Stomach smooth muscle (tissue), 2 donors: ENCODE data around the gene KCNJ4.
A peak's percentile ranks its signal among the peaks of the same experiment; 100 is the strongest.

Source experiments
- H3K27ac ChIP-seq: one replicate; pipeline ENCODE4 v1.7.0; 2013; ENCODE audit warnings: mild to moderate bottlenecking, low read length, inconsistent platforms
- H3K27me3 ChIP-seq, 2 donors: one replicate each; pipeline ENCODE4 v1.7.0; 2013; ENCODE audit warnings: low read length in 2 of 2; ENCODE audit not compliant: insufficient read depth in 2 of 2, control insufficient read depth in 1 of 2
- H3K36me3 ChIP-seq, 2 donors: one replicate each; pipeline ENCODE4 v1.7.0; 2013; ENCODE audit warnings: low read length in 2 of 2; ENCODE audit not compliant: control insufficient read depth in 2 of 2, insufficient read depth in 2 of 2
- H3K4me1 ChIP-seq: one replicate; pipeline ENCODE4 v1.7.0; 2013; ENCODE audit warnings: low read length; ENCODE audit not compliant: control insufficient read depth, insufficient read depth
- H3K4me3 ChIP-seq, 2 donors: one replicate each; pipeline ENCODE4 v1.7.0; 2013; ENCODE audit warnings: low read length in 2 of 2
- H3K9ac ChIP-seq, 2 donors: one replicate each; pipeline ENCODE4 v1.7.0; 2013; ENCODE audit warnings: low read length in 2 of 2, mild to moderate bottlenecking in 1 of 2
- H3K9me3 ChIP-seq, 2 donors: one replicate each; pipeline ENCODE4 v1.7.0; 2013; ENCODE audit warnings: low read length in 2 of 2; ENCODE audit not compliant: control insufficient read depth in 2 of 2
- donor health status: healthy.
- donor health status: Pancreatic carcinoma.

KCNJ4 gene

GRCh38 chr22:38489142-38489541 lies 34.1 kb upstream of the KCNJ4 start:
- Histone ChIP-seq H3K9ac (no peak overlapping the region), H3K4me1 (peaks cover 14% of the 10 kb centered on the region), H3K4me3 (no peak overlapping the region), H3K27me3 (no peaks in the 10 kb centered on the region), H3K36me3 (peaks cover 67 to 77% of the 10 kb centered on the region in 2 donors), H3K27ac (no peak overlapping the region), H3K9me3 (no peaks in the 10 kb centered on the region)

DNA sequence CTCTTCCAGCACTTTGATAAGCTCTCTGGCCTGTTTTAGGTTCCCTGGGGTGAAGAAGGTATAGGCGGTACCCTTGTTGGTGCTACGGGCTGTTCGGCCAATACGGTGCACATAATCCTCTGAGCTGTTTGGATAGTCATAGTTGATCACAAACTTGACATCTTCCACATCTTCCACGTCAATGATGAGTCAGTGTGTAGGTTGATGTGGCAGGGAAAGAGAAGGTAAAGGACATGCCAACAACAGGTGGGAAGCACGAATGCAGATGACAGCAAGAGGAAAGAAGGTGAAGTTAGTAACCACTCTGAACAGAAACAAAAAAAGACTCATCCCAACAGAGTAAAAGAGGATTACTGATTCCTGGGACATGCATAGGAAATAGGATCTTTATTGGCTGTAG lies 32.9 kb upstream of the KCNJ4 start:
- Histone ChIP-seq H3K36me3 (peaks cover 68 to 77% of the 10 kb centered on the region in 2 donors), H3K9ac (no peak overlapping the region), H3K4me3 (no peak overlapping the region), H3K4me1 (peaks cover 14% of the 10 kb centered on the region), H3K9me3 (no peaks in the 10 kb centered on the region), H3K27me3 (no peaks in the 10 kb centered on the region), H3K27ac (no peak overlapping the region)

GRCh38 chr22:38485783-38486182 lies 30.8 kb upstream of the KCNJ4 start:
- H3K4me3 ChIP-seq, result no peak overlapping the region
- H3K4me1 ChIP-seq, result peaks cover 7% of the 10 kb centered on the region
- no peak overlapping the region for H3K27ac ChIP-seq
- no peaks in the 10 kb centered on the region for H3K9me3 ChIP-seq
- peaks cover 75 to 81% of the 10 kb centered on the region in 2 donors for H3K36me3 ChIP-seq
- no peaks in the 10 kb centered on the region for H3K27me3 ChIP-seq
- no peak overlapping the region for H3K9ac ChIP-seq

- no peaks in the 10 kb centered on the region for H3K9me3 ChIP-seq
- H3K9ac ChIP-seq, result no peak overlapping the region
- peaks cover 66 to 69% of the 10 kb centered on the region in 2 donors for H3K36me3 ChIP-seq
- H3K27me3 ChIP-seq, result no peaks in the 10 kb centered on the region
- no peaks in the 10 kb centered on the region for H3K4me1 ChIP-seq
- H3K27ac ChIP-seq, result no peak overlapping the region
- H3K4me3 ChIP-seq, result no peak overlapping the region
Measured at GRCh38 chr22:38484244-38484643, 29.2 kb upstream of the KCNJ4 start.

GRCh38 chr22:38482662-38483308 lies 27.8 kb upstream of the KCNJ4 start:
- Histone ChIP-seq H3K4me1 (no peaks in the 10 kb centered on the region), H3K27me3 (no peaks in the 10 kb centered on the region), H3K4me3 (no peak overlapping the region), H3K9ac (no peak overlapping the region), H3K36me3 (peaks cover 59 to 60% of the 10 kb centered on the region in 2 donors), H3K27ac (no peak overlapping the region), H3K9me3 (no peaks in the 10 kb centered on the region)

DNA sequence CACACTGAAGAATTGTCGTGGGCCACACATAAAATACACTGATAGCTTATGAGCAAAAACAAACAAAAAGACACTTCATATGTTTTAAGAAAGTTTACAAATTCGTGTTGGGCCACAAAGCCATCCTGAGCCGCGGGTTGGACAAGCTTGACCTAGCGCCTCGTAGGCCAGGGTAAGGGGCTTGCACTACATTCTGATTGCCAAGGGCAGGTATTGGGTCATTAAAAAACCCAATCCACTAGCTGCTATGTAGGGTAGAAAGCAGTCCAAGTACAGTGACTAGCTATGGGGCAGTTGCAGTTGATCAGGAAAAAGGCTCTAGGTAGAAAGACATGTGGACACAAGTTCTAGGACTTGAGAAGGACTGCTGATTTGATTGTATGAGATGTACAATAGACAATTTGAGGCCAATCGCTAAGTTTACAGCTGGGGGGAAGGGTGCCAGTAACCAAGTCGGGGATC lies 26.9 kb upstream of the KCNJ4 start:
- Histone ChIP-seq H3K36me3 (peaks cover 54 to 55% of the 10 kb centered on the region in 2 donors), H3K27me3 (no peaks in the 10 kb centered on the region), H3K27ac (peak overlapping the region; percentile 18), H3K9ac (no peak overlapping the region), H3K9me3 (no peaks in the 10 kb centered on the region), H3K4me3 (no peak overlapping the region), H3K4me1 (no peaks in the 10 kb centered on the region)

DNA sequence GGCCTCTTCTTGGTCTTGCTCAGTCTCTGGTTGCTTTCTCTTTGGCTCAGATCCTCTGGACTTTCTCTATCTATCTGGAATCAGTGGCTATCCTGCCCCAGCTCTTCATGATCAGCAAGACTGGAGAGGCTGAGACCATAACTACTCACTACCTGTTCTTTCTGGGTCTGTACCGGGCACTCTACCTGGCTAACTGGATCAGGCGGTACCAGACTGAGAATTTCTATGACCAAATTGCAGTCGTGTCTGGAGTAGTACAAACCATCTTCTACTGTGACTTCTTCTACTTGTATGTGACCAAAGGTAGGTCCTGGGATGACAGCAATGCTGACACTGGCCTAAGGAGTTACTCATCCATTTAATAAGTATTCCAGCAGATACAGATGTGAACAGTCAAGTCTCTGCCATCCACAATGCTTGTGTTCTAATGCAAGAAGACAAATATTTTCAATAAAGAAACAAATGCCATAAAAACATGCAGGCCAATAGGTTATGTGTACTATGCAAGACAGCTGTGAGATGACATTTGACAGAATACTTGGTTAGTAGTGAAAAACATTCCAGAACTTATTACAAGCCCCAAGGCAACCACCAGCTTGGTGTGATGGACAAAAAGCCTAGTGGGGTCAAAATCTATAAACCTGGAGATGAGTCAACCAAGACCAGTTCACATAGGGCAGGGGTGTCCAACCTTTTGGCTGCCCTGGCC lies 26.3 kb upstream of the KCNJ4 start:
- H3K4me3 ChIP-seq, result no peak overlapping the region
- H3K9me3 ChIP-seq, result no peaks in the 10 kb centered on the region
- peaks cover 49 to 50% of the 10 kb centered on the region in 2 donors for H3K36me3 ChIP-seq
- H3K9ac ChIP-seq, result no peak overlapping the region
- H3K27ac ChIP-seq, result peak overlapping the region; percentile 18
- no peaks in the 10 kb centered on the region for H3K27me3 ChIP-seq
- H3K4me1 ChIP-seq, result no peaks in the 10 kb centered on the region

DNA sequence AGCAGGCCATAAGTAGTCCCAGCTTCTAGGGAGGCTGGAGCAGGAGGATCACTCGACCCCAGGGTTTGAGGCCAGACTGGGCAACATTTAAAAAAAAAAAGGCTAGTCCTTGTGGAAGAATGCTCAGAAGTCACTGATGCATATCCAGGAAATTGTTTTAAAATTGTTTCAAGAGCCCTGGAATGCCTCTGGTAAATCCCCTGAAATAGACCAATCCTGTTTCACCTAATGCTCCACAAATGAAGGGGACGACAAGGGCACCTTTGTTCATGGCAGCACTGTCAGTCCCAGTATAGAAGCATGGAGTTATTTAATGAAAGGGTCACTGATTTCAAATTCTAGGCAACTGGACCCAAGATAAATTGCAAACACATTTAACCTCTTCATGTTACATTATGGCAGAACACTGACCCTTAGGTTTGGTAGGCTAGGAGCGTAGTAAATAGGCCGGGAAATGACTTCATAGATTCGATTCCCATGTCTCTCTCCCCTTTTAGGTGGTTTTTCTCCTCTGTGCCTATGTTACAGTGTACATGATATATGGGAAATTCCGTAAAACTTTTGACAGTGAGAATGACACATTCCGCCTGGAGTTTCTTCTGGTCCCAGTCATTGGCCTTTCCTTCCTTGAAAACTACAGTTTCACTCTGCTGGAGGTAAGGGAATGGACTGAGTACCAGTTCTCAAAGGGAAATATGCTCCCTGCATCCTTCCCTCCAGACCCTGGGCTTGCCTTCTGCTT lies 24.3 kb upstream of the KCNJ4 start:
- Histone ChIP-seq H3K36me3 (peaks cover 34 to 35% of the 10 kb centered on the region in 2 donors), H3K4me1 (no peaks in the 10 kb centered on the region), H3K9me3 (no peaks in the 10 kb centered on the region), H3K27me3 (no peaks in the 10 kb centered on the region), H3K9ac (no peak overlapping the region), H3K4me3 (no peak overlapping the region), H3K27ac (no peak overlapping the region)

DNA sequence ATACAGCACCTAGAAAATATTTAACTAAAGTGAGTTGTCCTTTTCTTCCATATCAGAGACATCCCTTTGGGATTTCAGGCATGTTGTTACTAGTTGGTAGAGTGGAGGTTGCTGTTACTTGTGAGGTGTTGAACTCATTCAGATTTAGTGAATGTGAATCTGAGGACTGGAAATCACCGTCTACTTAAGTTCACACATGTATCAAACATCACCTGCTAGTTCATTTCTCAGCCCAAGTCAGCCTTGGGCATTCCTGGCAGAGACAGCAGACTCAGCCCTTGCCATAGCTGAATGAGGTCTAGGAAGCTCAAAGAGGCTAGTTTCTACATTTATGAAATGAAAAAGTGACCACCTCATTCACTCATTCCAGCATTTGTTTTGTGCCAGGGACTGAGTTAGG lies 22.6 kb upstream of the KCNJ4 start:
- H3K4me3 ChIP-seq, result no peak overlapping the region
- H3K9ac ChIP-seq, result no peak overlapping the region
- H3K27me3 ChIP-seq, result no peaks in the 10 kb centered on the region
- H3K9me3 ChIP-seq, result no peaks in the 10 kb centered on the region
- H3K27ac ChIP-seq, result no peak overlapping the region
- H3K4me1 ChIP-seq, result no peaks in the 10 kb centered on the region
- H3K36me3 ChIP-seq, result peaks cover 17 to 20% of the 10 kb centered on the region in 2 donors

GRCh38 chr22:38474003-38474607 lies 19.1 kb upstream of the KCNJ4 start:
- Histone ChIP-seq H3K27ac (no peak overlapping the region), H3K9me3 (no peaks in the 10 kb centered on the region), H3K27me3 (no peaks in the 10 kb centered on the region), H3K9ac (no peak overlapping the region), H3K36me3 (no peaks in the 10 kb centered on the region), H3K4me1 (no peaks in the 10 kb centered on the region), H3K4me3 (no peak overlapping the region)
